Endothelial cell of umbilical vein (primary cell): Measurements from ENCODE around the gene SEMA3G.

Experiments used
- CTCF ChIP-seq, 2 donors: IDR thresholded peaks; 1 replicate in 1 of 2; 2 replicates in 1 of 2; pipeline ENCODE4 v1.5.1; 2011; ENCODE audit warnings: low read length in 2 of 2, mild to moderate bottlenecking in 2 of 2, moderate library complexity in 2 of 2, control low read depth in 1 of 2, inconsistent platforms in 1 of 2, low read depth in 1 of 2; ENCODE audit not compliant: insufficient read depth in 1 of 2; ENCODE audit errors: extremely low read depth in 1 of 2
- FOS ChIP-seq: IDR thresholded peaks from 2 replicates; pipeline ENCODE4 v1.6.1; 2011; ENCODE audit warnings: mild to moderate bottlenecking, low read length, moderate library complexity, borderline replicate concordance; ENCODE audit not compliant: insufficient read depth
- GATA2 ChIP-seq: IDR thresholded peaks from 2 replicates; pipeline ENCODE4 v1.7.0; 2011; ENCODE audit warnings: low read depth, mild to moderate bottlenecking, moderate library complexity, mixed read lengths, low read length; ENCODE audit not compliant: insufficient read length, insufficient read depth
- MYC ChIP-seq: IDR thresholded peaks from one replicate; pipeline ENCODE4 v1.6.1; 2011; ENCODE audit warnings: mild to moderate bottlenecking, low read depth, low read length
- POLR2A ChIP-seq: IDR thresholded peaks from 2 replicates; pipeline ENCODE4 v1.6.1; 2012; ENCODE audit warnings: low read depth, mild to moderate bottlenecking, control low read depth, low read length
- POLR2AphosphoS5 ChIP-seq: IDR thresholded peaks from 2 replicates; pipeline ENCODE4 v1.6.1; 2012; ENCODE audit warnings: low read depth, mild to moderate bottlenecking, control low read depth, low read length, moderate library complexity; ENCODE audit not compliant: insufficient read depth

- TF ChIP-seq POLR2AphosphoS5 (no peak), CTCF (IDR thresholded peaks at IDR 0.05; ENCODE audit: extremely low read depth in 1 of 2, insufficient read depth in 1 of 2, low read depth in 1 of 2, low read length in 2 of 2) (no peak), POLR2A (no peak), MYC (no peak), FOS (no peak), GATA2 (no peak)
Observed at GRCh38 chr3:52452126-52452525, 7.2 kb upstream of the SEMA3G start.
